CD4-positive, alpha-beta T cell treated with Interleukin-12 subunit alpha and Interleukin-12 subunit beta, for 1 hour (primary cell): ENCODE measurements around the gene ABCC4.

Experiments used
- DNase-seq: peaks from one replicate; pipeline ENCODE4 v3.0.0-alpha.2; 2020

ABCC4 gene

GRCh38 chr13:95254339-95254738 is 46.9 kb downstream of the ABCC4 start:
- no peak for DNase-seq

DNA sequence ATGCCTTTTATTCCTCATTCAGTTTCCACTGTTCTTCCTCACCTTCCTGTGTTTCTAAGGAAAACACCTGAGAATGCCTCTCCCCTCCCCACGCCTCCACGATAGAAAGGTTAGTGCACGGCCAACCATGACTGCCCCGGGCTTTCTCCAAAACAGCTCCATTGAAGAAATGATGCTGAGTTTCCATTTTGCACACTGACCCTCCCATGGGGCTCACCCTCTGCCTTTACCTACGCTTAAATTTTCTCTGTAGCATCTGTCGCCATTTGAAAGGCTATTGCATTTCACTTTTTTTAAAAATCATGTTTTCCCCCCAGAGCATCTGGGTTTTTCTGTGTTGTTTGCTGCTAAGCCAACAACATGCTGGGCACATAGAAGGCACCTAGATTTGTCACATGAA is 48.2 kb downstream of the ABCC4 start:
- DNase-seq = no peak

DNA sequence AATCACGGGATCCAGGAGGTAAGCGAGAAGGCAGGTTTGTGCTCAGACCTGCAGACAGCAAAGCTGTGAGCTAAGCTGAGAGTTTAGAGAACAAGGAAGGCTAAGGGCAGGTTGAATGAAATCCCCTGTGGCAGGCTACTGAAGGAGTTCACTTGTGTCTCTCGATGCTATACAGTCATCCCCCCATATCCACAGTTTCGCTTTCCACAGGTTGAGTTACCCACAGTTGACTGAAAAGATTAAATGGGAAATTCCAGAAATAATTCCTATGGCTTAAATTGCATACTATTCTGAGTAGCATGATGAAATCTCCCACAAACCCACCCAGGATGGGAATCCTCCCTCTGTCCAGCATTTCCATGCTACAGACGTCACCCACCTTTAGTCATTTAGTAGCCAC is 49.6 kb downstream of the ABCC4 start:
- DNase-seq = no peak

DNA sequence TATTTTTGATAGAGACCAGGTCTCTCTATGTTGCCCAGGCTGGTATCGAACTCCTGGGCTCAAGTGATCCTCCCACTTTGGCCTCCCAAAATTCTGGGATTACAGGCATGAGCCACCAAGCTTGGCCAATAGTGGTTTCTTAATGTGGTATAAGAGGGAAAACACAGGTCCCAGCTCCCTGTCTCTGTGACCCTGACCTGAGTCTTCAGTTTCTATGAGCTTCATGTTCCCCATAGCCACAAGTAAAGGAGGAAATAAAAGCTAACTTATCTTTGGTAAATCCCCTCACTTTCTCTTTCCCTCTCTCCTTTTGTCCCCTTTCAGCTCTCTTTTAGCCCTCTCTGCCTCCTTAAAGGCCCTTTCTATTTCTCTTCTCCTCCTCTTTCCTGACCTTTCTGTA is 50.3 kb downstream of the ABCC4 start:
- no peak for DNase-seq

DNA sequence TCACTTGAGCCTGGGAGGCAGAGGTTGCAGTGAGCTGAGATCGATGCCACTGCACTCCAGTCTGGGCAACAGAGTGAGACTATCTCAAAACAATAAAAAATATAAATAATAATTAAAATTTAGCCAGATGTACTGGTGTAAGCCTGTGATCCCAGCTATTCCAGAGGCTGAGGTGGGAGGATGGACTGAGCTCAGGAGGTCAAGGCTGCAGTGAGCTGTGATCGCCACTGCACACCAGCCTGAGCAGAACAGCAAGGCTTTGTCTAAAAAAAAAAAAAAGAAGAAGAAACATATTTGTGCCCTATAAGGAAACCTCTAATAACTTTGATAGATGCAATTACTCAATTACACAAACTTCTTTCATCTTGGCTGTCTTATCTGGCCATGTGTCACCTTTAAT is 52.3 kb downstream of the ABCC4 start:
- DNase-seq = no peak

DNA sequence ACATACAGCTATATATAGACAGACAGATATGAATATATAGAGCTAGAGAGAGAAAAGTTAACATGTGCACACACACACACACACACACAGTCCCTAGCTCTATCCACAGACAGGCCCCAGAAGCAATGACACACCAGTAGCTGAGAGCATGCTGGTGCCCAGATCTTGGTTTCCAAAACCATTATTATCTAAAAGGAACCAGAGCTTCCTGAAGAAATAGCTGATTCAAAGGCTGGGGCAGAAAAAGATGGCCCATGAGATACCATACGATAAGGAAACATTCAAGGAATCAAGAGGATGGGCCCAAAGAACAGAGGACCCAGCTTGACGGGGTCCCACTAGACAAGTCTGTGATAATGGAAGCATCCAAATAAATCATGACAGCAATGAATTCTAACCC is 53.4 kb downstream of the ABCC4 start:
- no peak for DNase-seq

DNA sequence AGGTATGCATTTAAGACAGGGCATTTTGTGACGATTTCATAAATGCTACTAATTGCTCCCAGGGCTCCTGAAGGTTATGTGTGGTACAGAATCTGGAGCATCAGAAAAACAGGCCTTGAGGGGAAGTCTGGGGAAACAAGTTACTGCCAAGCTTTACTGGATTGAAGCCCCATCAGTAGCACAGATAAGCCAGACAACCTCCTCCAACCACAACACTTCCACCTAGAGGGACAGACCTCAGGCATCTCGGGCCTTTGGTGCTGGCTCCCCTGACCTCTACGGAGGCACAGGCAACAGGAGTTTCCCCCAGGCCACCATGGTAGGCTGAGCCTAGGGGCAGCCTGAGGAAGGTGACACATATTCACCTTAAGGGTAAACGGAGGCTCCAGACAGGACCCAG is 54.1 kb downstream of the ABCC4 start:
- DNase-seq = no peak

GRCh38 chr13:95246292-95247082 is 54.8 kb downstream of the ABCC4 start:
- DNase-seq = no peak

DNA sequence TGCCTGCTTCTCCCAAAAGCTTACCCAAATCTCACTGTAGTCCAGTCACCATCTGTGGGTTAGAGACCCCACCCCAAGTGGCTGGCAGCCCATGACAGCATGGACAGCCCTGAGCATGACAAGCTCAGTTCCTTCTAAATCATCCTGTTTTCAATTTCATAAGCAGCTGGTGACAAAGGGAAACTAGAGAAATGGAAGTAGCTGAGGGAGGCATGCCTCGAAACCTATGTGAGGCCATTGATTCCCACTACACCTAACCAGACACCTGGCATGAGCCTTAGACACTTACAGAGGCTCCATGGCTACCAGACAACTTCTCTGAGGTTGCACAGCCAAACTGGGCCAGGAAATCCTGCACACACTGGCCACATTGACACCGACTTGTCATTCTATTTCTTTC is 56.2 kb downstream of the ABCC4 start:
- DNase-seq = no peak

DNA sequence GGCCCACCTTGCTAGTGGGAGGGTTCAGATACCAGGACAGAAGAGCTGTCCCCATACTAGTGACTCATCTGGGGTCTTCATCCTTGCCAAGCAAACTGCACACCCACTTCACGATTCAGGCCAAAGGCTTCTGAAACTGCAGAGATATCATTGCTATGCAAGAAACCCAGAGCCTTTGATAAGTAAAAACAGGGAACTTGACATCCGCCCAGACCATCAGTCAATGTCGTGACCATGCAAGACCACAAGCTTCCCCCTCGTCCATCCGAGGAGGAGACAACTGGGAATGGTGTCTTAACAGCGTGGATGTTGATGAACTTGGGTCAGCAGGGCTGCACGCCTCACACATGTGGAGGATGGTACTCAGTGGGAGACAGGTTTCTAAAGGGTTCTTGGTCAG is 58.0 kb downstream of the ABCC4 start:
- DNase-seq = no peak

DNA sequence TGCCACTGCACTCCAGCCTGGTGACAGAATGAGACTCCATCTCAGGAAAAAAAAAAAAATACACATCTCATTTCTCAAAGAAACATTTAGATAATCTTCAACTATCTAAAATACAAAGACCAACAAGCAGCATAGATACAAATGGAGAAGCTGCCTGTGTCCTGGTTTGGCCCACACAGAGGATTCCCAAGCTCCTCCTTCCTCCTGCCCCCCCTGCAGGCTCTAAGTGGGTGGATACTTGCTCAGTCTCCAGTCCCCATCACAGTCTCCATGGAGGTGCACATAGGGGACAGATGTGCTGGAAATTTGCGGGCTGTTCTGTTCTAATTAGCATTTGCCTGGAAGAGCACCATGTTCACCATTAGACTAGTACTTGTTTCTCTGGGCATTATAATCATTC is 59.9 kb downstream of the ABCC4 start:
- no peak for DNase-seq

- DNase-seq = no peak
Observed at GRCh38 chr13:95239283-95239682, 62.0 kb downstream of the ABCC4 start.

DNA sequence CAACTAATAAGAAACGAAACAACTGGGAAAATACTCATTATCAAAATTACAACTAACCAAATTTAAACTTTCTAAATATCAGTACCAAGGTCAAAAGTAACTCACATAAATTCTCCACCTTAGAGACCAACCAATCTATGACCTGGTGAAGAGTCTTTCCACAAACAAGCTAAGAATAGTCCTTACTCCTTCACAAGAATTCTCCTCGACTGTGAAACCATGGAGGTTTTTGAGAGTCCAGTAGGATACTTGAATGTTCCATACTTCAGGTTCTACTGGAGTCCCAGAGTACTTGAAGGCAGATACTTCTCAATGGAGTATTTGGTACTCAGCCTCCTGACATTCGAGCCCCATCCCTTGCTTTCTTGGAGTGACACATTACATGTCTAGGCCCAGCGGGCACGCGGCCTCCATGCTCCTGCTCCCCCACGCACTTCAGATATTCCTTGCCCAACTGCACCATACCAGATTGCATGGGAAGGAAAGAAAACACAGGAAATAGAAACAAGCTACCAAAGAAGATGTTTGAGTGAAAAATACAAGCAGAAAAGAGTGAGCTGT is 63.9 kb downstream of the ABCC4 start:
- DNase-seq = no peak

DNA sequence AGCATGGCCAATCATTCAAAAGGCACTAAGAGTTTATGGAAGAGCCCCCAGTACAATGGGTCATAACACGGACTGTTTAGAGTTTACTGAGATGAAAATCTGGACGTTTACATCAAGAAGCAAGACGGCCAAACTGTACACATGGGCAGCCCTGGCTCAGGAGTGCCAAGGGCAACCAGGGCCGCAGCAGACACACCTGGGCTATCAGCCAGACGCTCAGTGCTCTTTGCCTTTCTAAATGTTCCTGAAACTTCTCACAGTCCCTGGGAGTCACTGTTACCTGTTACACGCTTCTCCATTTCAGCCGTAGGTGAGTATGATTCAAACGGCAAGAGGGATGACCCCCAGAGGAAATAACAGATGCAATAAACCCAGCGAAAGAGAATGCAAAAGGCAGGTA is 64.5 kb downstream of the ABCC4 start:
- no peak for DNase-seq

GRCh38 chr13:95235974-95236373 is 65.3 kb downstream of the ABCC4 start:
- no peak for DNase-seq

GRCh38 chr13:95235199-95235756 is 66.0 kb downstream of the ABCC4 start:
- DNase-seq = no peak

DNA sequence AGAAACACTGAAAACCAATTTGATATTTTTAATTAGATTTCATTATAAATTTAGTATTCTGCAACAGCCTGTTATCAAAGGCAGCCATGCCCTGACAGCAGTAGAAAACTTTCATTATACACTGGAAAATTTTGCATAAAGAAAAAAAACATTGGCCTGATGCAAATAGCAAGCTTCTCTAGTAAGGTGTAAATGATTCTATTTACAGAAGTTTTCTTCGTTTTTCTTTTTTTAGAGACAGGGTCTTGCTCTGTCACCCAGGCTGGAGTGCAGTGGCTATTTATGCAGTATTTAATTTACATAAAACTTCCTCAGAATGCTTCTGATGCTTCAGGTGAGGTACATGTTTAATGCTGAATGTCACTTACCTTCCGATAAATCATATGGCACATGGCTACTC is 67.0 kb downstream of the ABCC4 start:
- DNase-seq = no peak

DNA sequence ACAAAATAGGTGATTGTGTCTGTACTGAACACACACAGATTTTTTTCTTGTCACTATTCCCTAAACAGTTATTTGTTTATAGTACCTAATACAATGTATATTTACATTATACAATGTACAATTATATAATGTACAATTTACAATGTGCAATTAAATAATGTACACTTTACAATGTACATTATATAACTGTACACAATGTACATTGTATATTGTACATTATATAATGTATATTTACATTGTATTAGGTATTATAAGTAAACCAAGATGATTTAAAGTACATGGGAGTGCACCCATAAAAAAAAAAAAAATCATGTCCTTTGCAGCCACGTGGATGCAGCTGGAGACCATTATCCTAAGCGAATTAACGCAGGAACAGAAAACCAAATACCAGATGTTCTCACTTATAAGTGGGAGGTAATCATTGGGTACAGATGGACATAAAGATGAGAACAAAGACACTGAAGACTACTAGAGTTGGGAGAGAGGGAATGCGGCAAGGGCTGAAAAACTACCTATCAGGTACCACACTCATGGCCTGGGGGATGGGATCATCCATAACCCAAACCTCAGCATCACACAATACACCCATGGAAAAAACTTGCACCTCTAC is 68.1 kb downstream of the ABCC4 start:
- DNase-seq = no peak

DNA sequence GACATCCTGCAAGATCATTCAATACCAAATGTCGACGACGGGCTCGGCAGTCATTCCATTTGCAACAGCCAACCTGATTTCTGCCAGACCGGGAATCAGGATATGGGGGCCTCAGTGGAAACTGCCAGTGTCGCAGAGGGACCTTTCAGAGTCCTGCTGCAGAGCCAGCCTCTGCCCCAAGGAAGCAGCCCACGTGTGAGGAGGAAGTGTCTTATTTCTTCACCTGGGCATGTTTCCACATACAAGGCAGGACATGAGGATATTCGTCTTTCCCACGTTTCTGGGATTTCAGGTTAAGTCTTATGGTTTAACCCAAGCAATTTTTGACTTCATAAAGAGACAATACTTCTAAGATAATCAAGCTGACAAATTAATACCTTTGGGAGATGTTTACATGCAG is 69.9 kb downstream of the ABCC4 start:
- DNase-seq = no peak

GRCh38 chr13:95229855-95230254 is 71.4 kb downstream of the ABCC4 start:
- DNase-seq = no peak

DNA sequence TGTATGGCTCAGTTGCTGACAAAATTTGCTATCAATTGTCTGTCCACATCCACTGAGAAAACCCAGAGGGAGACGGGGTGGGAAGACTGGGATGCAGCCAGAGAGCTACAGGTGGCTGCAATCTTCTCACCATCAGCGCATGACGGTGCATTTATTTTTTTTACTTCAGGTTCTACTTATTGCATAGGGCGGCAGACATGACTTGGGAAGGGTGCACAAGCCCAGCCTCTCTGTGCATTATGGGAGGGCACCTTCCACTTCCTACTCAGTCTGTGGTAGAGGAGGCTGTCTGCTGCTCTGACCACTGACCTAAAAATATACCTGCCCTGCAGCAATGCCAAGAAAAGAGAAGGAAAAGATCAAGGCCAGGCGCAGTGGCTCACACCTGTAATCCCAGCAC is 73.1 kb downstream of the ABCC4 start:
- DNase-seq = no peak

- DNase-seq = no peak
Observed at GRCh38 chr13:95226932-95227695, 74.1 kb downstream of the ABCC4 start.

- DNase-seq = no peak
Observed at GRCh38 chr13:95226476-95226875, 74.8 kb downstream of the ABCC4 start.

GRCh38 chr13:95226050-95226449 is 75.2 kb downstream of the ABCC4 start:
- DNase-seq = no peak
